Colonic mucosa (tissue), 4 donors: Measurements from ENCODE around the gene PHF12. TPM values are rescaled to one million over a fixed set of nuclear protein-coding genes. Genes with fewer than 3 reads are reported as not detected.

ENCODE experiments used
- DNase-seq: peaks from one replicate; pipeline ENCODE4 v3.0.0-alpha.2; 2020
- H3K27ac ChIP-seq: fragments of 200-600 bp; one replicate; pipeline ENCODE4 v1.8.0; 2021
- H3K27me3 ChIP-seq: fragments of 200-600 bp; one replicate; pipeline ENCODE4 v1.8.0; 2021
- H3K36me3 ChIP-seq: fragments of 200-600 bp; one replicate; pipeline ENCODE4 v1.8.0; 2021
- H3K4me1 ChIP-seq: fragments of 200-600 bp; one replicate; pipeline ENCODE4 v1.8.0; 2021; ENCODE audit warnings: mild to moderate bottlenecking
- H3K4me3 ChIP-seq: fragments of 200-600 bp; one replicate; pipeline ENCODE4 v1.8.0; 2021
- H3K9ac ChIP-seq, 2 donors: one replicate each; pipeline ENCODE4 v1.7.0; 2013; ENCODE audit warnings: control low read depth in 2 of 2, low read depth in 2 of 2, low read length in 2 of 2
- H3K9me3 ChIP-seq: fragments of 200-600 bp; one replicate; pipeline ENCODE4 v1.8.0; 2021
- intact Hi-C: fragments of 100-400 bp; cut with DNase I; formaldehyde crosslinking; loops from one replicate; pipeline ENCODE4 v1.14.1; 2022
- total RNA-seq, 2 donors: library from RNA; stranded (reverse); fragmentation: NEBNext Ultra II Directional in 1 of 2; extraction: Animal tissue kit (Norgen Biotek cat#: 25700) in 1 of 2; gene quantifications; one replicate each; pipeline ENCODE4 v1.2.1, GENCODE V29; 2021
- TF ChIP-seq, protein P1 (sequence below): fragments of 200-600 bp; IDR thresholded peaks from one replicate; pipeline ENCODE4 v1.8.0; 2022; ENCODE audit warnings: antibody characterized with exemption, mild to moderate bottlenecking
- donor health status: healthy.
- donor health status: DM: no; HTN: no; CAD: no.
- donor health status: DM: no; HTN: no; CAD: no.

PHF12 gene
- total RNA-seq, 2 donors from 2014 or later, result 37.7 to 42.2 TPM

DNA sequence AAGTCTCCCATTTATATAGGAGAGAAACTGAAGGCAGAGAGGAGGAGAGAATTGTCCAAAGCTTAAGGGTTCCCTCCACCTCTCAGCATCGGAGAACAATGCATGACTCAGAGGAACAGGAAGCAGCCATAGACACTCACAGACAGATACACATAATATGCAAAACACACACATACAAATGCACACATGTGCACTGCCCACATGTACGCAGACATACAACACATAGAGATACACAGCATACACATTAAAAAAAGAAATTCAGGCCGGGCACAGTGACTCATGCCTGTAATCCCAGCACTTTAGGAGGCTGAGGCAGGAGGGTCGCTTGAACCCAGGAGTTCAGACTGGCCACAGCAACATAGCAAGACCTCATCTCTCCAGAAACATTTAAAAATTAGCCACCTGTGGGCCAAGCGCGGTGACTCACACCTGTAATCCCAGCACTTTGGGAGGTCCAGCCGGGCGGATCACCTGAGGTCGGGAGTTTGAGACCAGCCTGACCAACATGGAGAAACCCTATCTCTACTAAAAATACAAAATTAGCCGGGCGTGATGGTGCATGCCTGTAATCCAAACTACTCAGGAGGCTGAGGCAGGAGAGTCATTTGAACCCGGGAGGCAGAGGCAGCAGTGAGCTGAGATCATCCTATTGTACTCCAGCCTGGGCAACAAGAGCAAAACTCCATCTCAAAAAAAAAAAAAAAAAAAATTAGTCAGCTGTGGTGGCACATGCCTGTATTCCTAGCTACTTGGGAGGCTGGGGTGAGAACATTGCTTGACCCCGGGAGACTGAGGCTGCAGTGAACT is 85.2 kb downstream of the PHF12 start:
- Histone ChIP-seq H3K9me3 (no peaks in the 10 kb centered on the region), H3K4me3 (no peak overlapping the region), H3K4me1 (no peaks in the 10 kb centered on the region), H3K36me3 (no peaks in the 10 kb centered on the region), H3K27ac (no peak overlapping the region), H3K9ac (no peak overlapping the region), H3K27me3 (no peaks in the 10 kb centered on the region)
- intact Hi-C loops, result no loop called here
- DNase-seq, result no peak
- TF ChIP-seq, protein P1, sequence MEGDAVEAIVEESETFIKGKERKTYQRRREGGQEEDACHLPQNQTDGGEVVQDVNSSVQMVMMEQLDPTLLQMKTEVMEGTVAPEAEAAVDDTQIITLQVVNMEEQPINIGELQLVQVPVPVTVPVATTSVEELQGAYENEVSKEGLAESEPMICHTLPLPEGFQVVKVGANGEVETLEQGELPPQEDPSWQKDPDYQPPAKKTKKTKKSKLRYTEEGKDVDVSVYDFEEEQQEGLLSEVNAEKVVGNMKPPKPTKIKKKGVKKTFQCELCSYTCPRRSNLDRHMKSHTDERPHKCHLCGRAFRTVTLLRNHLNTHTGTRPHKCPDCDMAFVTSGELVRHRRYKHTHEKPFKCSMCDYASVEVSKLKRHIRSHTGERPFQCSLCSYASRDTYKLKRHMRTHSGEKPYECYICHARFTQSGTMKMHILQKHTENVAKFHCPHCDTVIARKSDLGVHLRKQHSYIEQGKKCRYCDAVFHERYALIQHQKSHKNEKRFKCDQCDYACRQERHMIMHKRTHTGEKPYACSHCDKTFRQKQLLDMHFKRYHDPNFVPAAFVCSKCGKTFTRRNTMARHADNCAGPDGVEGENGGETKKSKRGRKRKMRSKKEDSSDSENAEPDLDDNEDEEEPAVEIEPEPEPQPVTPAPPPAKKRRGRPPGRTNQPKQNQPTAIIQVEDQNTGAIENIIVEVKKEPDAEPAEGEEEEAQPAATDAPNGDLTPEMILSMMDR, result no peak

- H3K4me3 ChIP-seq, result no peak overlapping the region
- TF ChIP-seq, protein P1, result no peak
- H3K9me3 ChIP-seq, result no peaks in the 10 kb centered on the region
- no peaks in the 10 kb centered on the region for H3K4me1 ChIP-seq
- H3K36me3 ChIP-seq, result no peaks in the 10 kb centered on the region
- peak overlapping the region; percentile 58 for H3K27ac ChIP-seq
- peak overlapping the region in 1 of 2 donors; percentile 2 for H3K9ac ChIP-seq
- intact Hi-C loops, result no loop called here
- no peaks in the 10 kb centered on the region for H3K27me3 ChIP-seq
- DNase-seq, result peak; percentile 87
Observed at GRCh38 chr17:28864991-28865849, 86.1 kb downstream of the PHF12 start.

GRCh38 chr17:28863953-28864352 is 87.4 kb downstream of the PHF12 start:
- Histone ChIP-seq H3K4me1 (no peaks in the 10 kb centered on the region), H3K36me3 (peaks cover 2% of the 10 kb centered on the region), H3K9me3 (no peaks in the 10 kb centered on the region), H3K27ac (no peak overlapping the region), H3K4me3 (no peak overlapping the region), H3K9ac (no peak overlapping the region), H3K27me3 (no peaks in the 10 kb centered on the region)
- intact Hi-C loops, result no loop called here
- TF ChIP-seq, protein P1, result no peak
- no peak for DNase-seq

- intact Hi-C loops, result no loop called here
- Histone ChIP-seq H3K27me3 (no peaks in the 10 kb centered on the region), H3K36me3 (peaks cover 6% of the 10 kb centered on the region), H3K27ac (no peak overlapping the region), H3K9me3 (no peaks in the 10 kb centered on the region), H3K9ac (no peak overlapping the region), H3K4me1 (no peaks in the 10 kb centered on the region), H3K4me3 (no peak overlapping the region)
- no peak for DNase-seq
- TF ChIP-seq, protein P1, result no peak
Observed at GRCh38 chr17:28862561-28862960, 88.8 kb downstream of the PHF12 start.

- Histone ChIP-seq H3K36me3 (peaks cover 6% of the 10 kb centered on the region), H3K4me1 (no peaks in the 10 kb centered on the region), H3K9ac (no peak overlapping the region), H3K27me3 (no peaks in the 10 kb centered on the region), H3K9me3 (no peaks in the 10 kb centered on the region), H3K27ac (no peak overlapping the region), H3K4me3 (peak overlapping the region; percentile 7)
- intact Hi-C loops, result no loop called here
- TF ChIP-seq, protein P1, result no peak
- DNase-seq, result peak; percentile 59
Observed at GRCh38 chr17:28861393-28862203, 89.7 kb downstream of the PHF12 start.
